GM12878 (cell line): ENCODE results near the gene CYTH3. TPM values are rescaled to one million over a fixed set of nuclear protein-coding genes. Genes with fewer than 3 reads are reported as not detected.
A peak's percentile ranks its signal among the peaks of the same experiment; 100 is the strongest.

ENCODE experiments used
- ATAC-seq: fragments of 200-7000 bp; cut with Tn5 transposase; 3 replicates; pipeline ENCODE4 v1.9.1; 2020; ENCODE audit warnings: mild to moderate bottlenecking, moderate library complexity
- BruUV-seq: library from RNA; stranded (reverse); fragments of 400-500 nt; replicated peaks from 2 replicates; lab custom pipeline; 2021; lab: Mats Ljungman, UMichigan
- CTCF ChIA-PET: fragments of 300-600 bp; sonication (Branson Sonifier 250); formaldehyde crosslinking; extraction: SDS; loops from one replicate; lab custom pipeline; 2021; ENCODE audit warnings: inconsistent platforms; lab: Yijun Ruan, JAX
- POLR2A ChIA-PET: fragments of 350-600 bp; formaldehyde crosslinking; extraction: SDS; loops from one replicate; lab custom pipeline; 2021; ENCODE audit warnings: inconsistent platforms; lab: Charles Lee
- RAD21 ChIA-PET: fragments of 300-600 bp; sonication (Branson Sonifier 250); formaldehyde crosslinking; loops from one replicate; lab custom pipeline; 2023; ENCODE audit warnings: antibody characterized with exemption; ENCODE audit not compliant: unreplicated experiment; lab: Charles Lee
- SMC1A ChIA-PET: fragments of 300-600 bp; sonication (Branson Sonifier 250); formaldehyde crosslinking; loops from one replicate; lab custom pipeline; 2023; ENCODE audit not compliant: unreplicated experiment, uncharacterized antibody; lab: Charles Lee
- DNase-seq: peaks from one replicate; pipeline ENCODE4 v3.0.0-alpha.2; 2011; ENCODE audit warnings: low read depth, low spot score
- FAIRE-seq: peaks from 3 replicates; lab custom pipeline; 2011; peaks lifted over from hg19 to GRCh38; lab: Jason Lieb, UNC
- H2AFZ ChIP-seq: 2 replicates; pipeline ENCODE4 v1.6.0; 2011; ENCODE audit warnings: low read depth, low read length, control low read depth; ENCODE audit not compliant: control insufficient read depth
- H3K27ac ChIP-seq: 2 replicates; pipeline ENCODE4 v1.5.1; 2011; ENCODE audit warnings: control low read depth; ENCODE audit not compliant: control insufficient read depth, insufficient read depth
- H3K27me3 ChIP-seq, 2 experiments: replicated peaks in 1 of 2; 2 replicates each; pipeline versions ENCODE4 v1.6.0 to v1.6.1; 2011; ENCODE audit warnings: low read length in 1 of 2; ENCODE audit not compliant: control insufficient read depth in 2 of 2, insufficient read depth in 2 of 2
- H3K36me3 ChIP-seq, 2 experiments: 2 replicates each; pipeline ENCODE4 v1.5.1; 2011; ENCODE audit warnings: low read length in 1 of 2; ENCODE audit not compliant: control insufficient read depth in 2 of 2, insufficient read depth in 2 of 2
- H3K4me1 ChIP-seq: 2 replicates; pipeline ENCODE4 v1.6.1; 2011; ENCODE audit warnings: mild to moderate bottlenecking, low read length, moderate library complexity, mixed read lengths; ENCODE audit not compliant: control insufficient read depth, insufficient read depth
- H3K4me2 ChIP-seq: 2 replicates; pipeline ENCODE4 v1.6.0; 2011; ENCODE audit warnings: control low read depth; ENCODE audit not compliant: control insufficient read depth, insufficient read depth
- H3K4me3 ChIP-seq: fragments of 200-600 bp; sonication (generic); 2 replicates; pipeline ENCODE4 v1.5.1; 2016
- H3K79me2 ChIP-seq: 2 replicates; pipeline ENCODE4 v1.6.0; 2011; ENCODE audit warnings: low read length; ENCODE audit not compliant: control insufficient read depth, insufficient read depth
- H3K9ac ChIP-seq: 2 replicates; pipeline ENCODE4 v1.8.0; 2011; ENCODE audit warnings: low read length, control low read depth, mixed read lengths; ENCODE audit not compliant: control insufficient read depth, insufficient read depth
- H3K9me3 ChIP-seq: replicated peaks from 3 replicates; pipeline ENCODE4 v1.5.1; 2011; ENCODE audit warnings: mild to moderate bottlenecking, low read length; ENCODE audit not compliant: control insufficient read depth, insufficient read depth
- H4K20me1 ChIP-seq: 2 replicates; pipeline ENCODE4 v1.6.0; 2011; ENCODE audit not compliant: control insufficient read depth, insufficient read depth
- EED ChIP-seq: sonication (generic); IDR thresholded peaks from 2 replicates; pipeline ENCODE4 v1.6.1; 2016; ENCODE audit warnings: antibody characterized with exemption, low read depth
- HDAC6 ChIP-seq: fragments of 200-600 bp; sonication (generic); IDR thresholded peaks from one replicate; pipeline ENCODE4 v1.8.0; 2017; ENCODE audit warnings: antibody characterized with exemption; ENCODE audit not compliant: unreplicated experiment
- MEF2A ChIP-seq: IDR thresholded peaks from 2 replicates; pipeline ENCODE4 v1.6.1; 2011; ENCODE audit warnings: low read depth, mild to moderate bottlenecking, low read length, moderate library complexity; ENCODE audit not compliant: insufficient read depth
- NFIC ChIP-seq: IDR thresholded peaks from 2 replicates; pipeline ENCODE4 v1.6.1; 2012; ENCODE audit warnings: low read depth, mild to moderate bottlenecking, inconsistent platforms, low read length, moderate library complexity
- RUNX3 ChIP-seq: IDR thresholded peaks from 2 replicates; pipeline ENCODE4 v1.6.1; 2012; ENCODE audit warnings: low read length, inconsistent platforms
- SUZ12 ChIP-seq: fragments of 200-600 bp; sonication (generic); IDR thresholded peaks from one replicate; pipeline ENCODE4 v1.6.1; 2018; ENCODE audit warnings: antibody characterized with exemption, mild to moderate bottlenecking; ENCODE audit not compliant: unreplicated experiment
- ZBTB40 ChIP-seq: fragments of 450-650 bp; IDR thresholded peaks from 2 replicates; pipeline ENCODE4 v1.6.1; 2016; ENCODE audit warnings: mild to moderate bottlenecking, moderate library complexity, borderline replicate concordance
- WGBS: methylation state at CpG from one replicate; pipeline ENCODE4 v1.1.6; 2016; ENCODE audit warnings: low lambda C conversion rate; ENCODE audit not compliant: insufficient replicate concordance, insufficient coverage; ENCODE audit errors: missing lambda C conversion rate; 5-methylcytosine and 5-hydroxymethylcytosine counted together
- in situ Hi-C: fragments of 300-500 bp; cut with MboI; formaldehyde crosslinking; loops from 9 replicates; pipeline ENCODE4 v1.14.3; 2018; ENCODE audit warnings: mixed read lengths
- intact Hi-C: fragments of 100-400 bp; cut with micrococcal nuclease; formaldehyde crosslinking; loops from one replicate; pipeline ENCODE4 v1.14.2; 2022; ENCODE audit not compliant: unreplicated experiment
- polyA plus RNA-seq, 11 experiments: library from polyadenylated mRNA; depleted of rRNA in 4 of 11; unstranded in 6 of 11; stranded (reverse) in 5 of 11; fragments of >200 nt; fragmentation: Nextera tagmentation in 4 of 11; fragmentation: Illumina TruSeq in 1 of 11; extraction: Ambion mirVana in 4 of 11; extraction: Trizol in 1 of 11; gene quantifications; 1 replicate in 1 of 11; 2 replicates in 10 of 11; pipeline versions ENCODE4 v1.2.1 to v1.2.3, GENCODE V29; 2011 to 2016; ENCODE audit warnings: inconsistent platforms in 2 of 11, missing spikeins in 2 of 11, low read depth in 1 of 11
- total RNA-seq, 4 experiments: library from RNA; depleted of rRNA in 3 of 4; stranded (reverse); fragments of >200 nt in 3 of 4; fragmentation: Illumina TruSeq in 1 of 4; extraction: Trizol in 1 of 4; gene quantifications; 2 replicates each; pipeline versions ENCODE4 v1.2.1 to v1.2.3, GENCODE V29; 2013 to 2021
- TF ChIP-seq, protein P1 (sequence below): IDR thresholded peaks from 2 replicates; pipeline ENCODE4 v1.6.1; 2012; ENCODE audit warnings: low read length, inconsistent platforms

The CYTH3 gene
- total and polyA plus RNA-seq, 10 of the 15 experiments (the other 5 are each of a cell fraction or from before 2014, with no cell fraction given) = 0.45 to 28.2 (median 15.7) TPM

DNA sequence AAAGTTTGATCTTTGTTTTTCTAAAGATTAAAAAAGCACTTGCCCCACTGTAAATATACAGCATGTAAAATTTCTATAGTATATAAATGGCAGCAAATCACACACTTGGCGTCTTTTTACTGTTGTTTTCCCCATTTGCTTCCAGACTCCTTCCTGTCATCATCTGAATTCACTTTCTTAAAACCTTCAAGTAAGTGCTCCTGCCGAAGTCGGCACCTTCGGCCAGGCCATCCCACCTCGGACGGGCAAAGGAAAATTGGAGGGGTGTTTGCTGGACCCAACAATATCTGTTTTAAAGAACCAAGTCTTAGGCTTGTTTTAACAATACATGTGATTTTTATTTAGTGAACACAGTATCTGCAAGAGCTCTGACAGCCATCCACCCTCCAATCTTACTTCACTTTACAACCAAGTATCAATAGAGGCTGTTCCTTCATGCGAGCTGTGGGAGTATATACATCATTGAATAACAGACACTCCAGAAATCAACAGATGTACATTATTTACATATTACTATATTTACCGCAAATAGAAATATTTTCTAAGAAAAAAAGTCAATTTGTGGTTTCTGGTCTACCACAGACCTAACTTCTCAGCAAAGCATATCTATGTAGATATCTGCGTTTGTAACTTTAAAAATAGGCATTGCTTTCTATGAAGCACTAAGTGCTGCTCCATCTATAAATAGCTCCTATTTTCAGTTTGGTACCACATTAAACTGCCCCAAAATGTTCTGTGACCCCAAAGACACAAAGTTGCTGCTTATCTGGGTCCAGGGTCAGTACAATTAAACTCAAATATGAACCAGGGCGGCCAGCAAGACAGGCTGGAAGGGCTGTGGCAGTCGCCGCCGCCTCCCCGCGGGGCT, 110.7 kb downstream of the CYTH3 start:
- no peaks in the 10 kb centered on the region for H3K79me2 ChIP-seq
- CTCF ChIA-PET = interaction anchor here (1.1 to 1.7 kb wide), 2 partner anchors 109 to 141 kb away, joined by 4 to 7 read pairs; no protein-coding TSS in a partner anchor
- no TSS peak for BruUV-seq
- no peaks in the 10 kb centered on the region for H4K20me1 ChIP-seq
- peaks cover 3 to 23% of the 10 kb centered on the region in 2 experiments; a peak in 3 of 4 replicates for H3K36me3 ChIP-seq
- no peaks in the 10 kb centered on the region for H3K9me3 ChIP-seq
- H3K4me2 ChIP-seq = peak overlapping the region; percentile 53
- no peak overlapping the region for H2AFZ ChIP-seq
- TF ChIP-seq MEF2A (peak; percentile 76), HDAC6 (no peak), RUNX3 (peak; percentile 88), ZBTB40 (no peak), NFIC (peak; percentile 51; the same call in 1 of the 2 replicates), EED (no peak), SUZ12 (no peak)
- TF ChIP-seq, protein P1, sequence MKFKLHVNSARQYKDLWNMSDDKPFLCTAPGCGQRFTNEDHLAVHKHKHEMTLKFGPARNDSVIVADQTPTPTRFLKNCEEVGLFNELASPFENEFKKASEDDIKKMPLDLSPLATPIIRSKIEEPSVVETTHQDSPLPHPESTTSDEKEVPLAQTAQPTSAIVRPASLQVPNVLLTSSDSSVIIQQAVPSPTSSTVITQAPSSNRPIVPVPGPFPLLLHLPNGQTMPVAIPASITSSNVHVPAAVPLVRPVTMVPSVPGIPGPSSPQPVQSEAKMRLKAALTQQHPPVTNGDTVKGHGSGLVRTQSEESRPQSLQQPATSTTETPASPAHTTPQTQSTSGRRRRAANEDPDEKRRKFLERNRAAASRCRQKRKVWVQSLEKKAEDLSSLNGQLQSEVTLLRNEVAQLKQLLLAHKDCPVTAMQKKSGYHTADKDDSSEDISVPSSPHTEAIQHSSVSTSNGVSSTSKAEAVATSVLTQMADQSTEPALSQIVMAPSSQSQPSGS = peak; percentile 39; the same call in 1 of the 2 replicates
- SMC1A ChIA-PET = interaction anchor here (1.2 kb wide), 2 partner anchors 115 to 162 kb away, joined by 3 to 4 read pairs; no protein-coding TSS in a partner anchor
- intact Hi-C loops = no loop called here
- FAIRE-seq (peak; percentile 70), DNase-seq (no peak), ATAC-seq (peak; percentile 21; the same call in 2 of the 3 replicates)
- H3K4me1 ChIP-seq = peaks cover 13% of the 10 kb centered on the region
- no peak overlapping the region for H3K9ac ChIP-seq
- RAD21 ChIA-PET = interaction anchor here (1.0 to 2.0 kb wide), 3 partner anchors 29 to 188 kb away, joined by 3 to 7 read pairs (median 4); no protein-coding TSS in a partner anchor
- POLR2A ChIA-PET = interaction anchor here (1.1 kb wide), 1 partner anchor 108 kb away, joined by 3 read pairs; no protein-coding TSS in a partner anchor
- in situ Hi-C loops = no loop called here
- 75% methylated on average over 15 of the region's 15 CpGs for WGBS
- no peak overlapping the region for H3K27ac ChIP-seq
- no peaks in the 10 kb centered on the region for H3K27me3 ChIP-seq
- H3K4me3 ChIP-seq = no peak overlapping the region
